Thoracic aorta (tissue), 2 donors: ENCODE results near the gene ORC3. TPM values are rescaled to one million over a fixed set of nuclear protein-coding genes. Genes with fewer than 3 reads are reported as not detected.
"Not testable (repeated sequence)": the region's sequence is repeated elsewhere in the genome, so short reads cannot be mapped to it uniquely, and the experiment has no call there.

Experiments used
- ATAC-seq: fragments of 150-250 bp; one replicate; pipeline ENCODE4 v1.8.0; 2017; ENCODE audit warnings: low read depth; ENCODE audit not compliant: insufficient number of reproducible peaks, low FRiP score
- DNase-seq: peaks from one replicate; pipeline ENCODE4 v3.0.0-alpha.2; 2020; ENCODE audit warnings: low spot score
- H3K27ac ChIP-seq, 2 donors: fragments of 200-600 bp; sonication (generic); 1 replicate in 1 of 2; 2 replicates in 1 of 2; pipeline ENCODE4 v1.5.1; 2016; ENCODE audit warnings: mild to moderate bottlenecking in 2 of 2, moderate library complexity in 2 of 2
- H3K27me3 ChIP-seq: fragments of 200-600 bp; sonication (generic); replicated peaks from 2 replicates; pipeline ENCODE4 v1.6.0; 2016; ENCODE audit warnings: mild to moderate bottlenecking; ENCODE audit not compliant: insufficient read depth
- H3K36me3 ChIP-seq: fragments of 200-600 bp; sonication (generic); one replicate; pipeline ENCODE4 v1.5.1; 2016
- H3K4me1 ChIP-seq, 2 donors: fragments of 200-600 bp; sonication (generic); 1 replicate in 1 of 2; 2 replicates in 1 of 2; pipeline versions ENCODE4 v1.5.1 to v1.6.0; 2016; ENCODE audit warnings: low read depth in 2 of 2, mild to moderate bottlenecking in 1 of 2; ENCODE audit not compliant: control insufficient read depth in 1 of 2
- H3K4me3 ChIP-seq: fragments of 200-600 bp; sonication (generic); 2 replicates; pipeline ENCODE4 v1.5.1; 2016; ENCODE audit warnings: mild to moderate bottlenecking
- H3K9me3 ChIP-seq: fragments of 200-600 bp; sonication (generic); 2 replicates; pipeline ENCODE4 v1.5.1; 2016
- CTCF ChIP-seq: fragments of 200-600 bp; sonication (generic); IDR thresholded peaks from one replicate; pipeline ENCODE4 v1.5.1; 2019; ENCODE audit warnings: antibody characterized with exemption
- total RNA-seq, 2 donors: library from RNA; depleted of rRNA; stranded (reverse); fragments of >200 nt; gene quantifications; one replicate each; pipeline versions ENCODE4 v1.1.0 to v1.2.3, GENCODE V29; 2016

ORC3 gene
- total RNA-seq, 2 donors from 2014 or later, result 7.3 to 13.8 TPM

GRCh38 chr6:87675004-87675681 is 85.2 kb downstream of the ORC3 start:
- ATAC-seq, result no peak
- peaks cover 0 to 7% of the 10 kb centered on the region in 2 donors for H3K4me1 ChIP-seq
- H3K36me3 ChIP-seq, result peaks cover 24% of the 10 kb centered on the region
- DNase-seq, result no peak
- no peak overlapping the region for H3K4me3 ChIP-seq
- H3K9me3 ChIP-seq, result no peaks in the 10 kb centered on the region
- no peak for TF ChIP-seq CTCF
- H3K27me3 ChIP-seq, result no peaks in the 10 kb centered on the region
- H3K27ac ChIP-seq, result no peak overlapping the region

- Histone ChIP-seq H3K36me3 (peaks cover 5% of the 10 kb centered on the region), H3K27me3 (no peaks in the 10 kb centered on the region), H3K4me3 (no peak overlapping the region), H3K4me1 (peaks cover 14 to 48% of the 10 kb centered on the region in 2 donors), H3K9me3 (no peaks in the 10 kb centered on the region), H3K27ac (no peak overlapping the region)
- DNase-seq, result no peak
- TF ChIP-seq CTCF, result no peak
- ATAC-seq, result no peak
These were observed 92.4 kb downstream of the ORC3 start for GRCh38 chr6:87682310-87682709.

DNA sequence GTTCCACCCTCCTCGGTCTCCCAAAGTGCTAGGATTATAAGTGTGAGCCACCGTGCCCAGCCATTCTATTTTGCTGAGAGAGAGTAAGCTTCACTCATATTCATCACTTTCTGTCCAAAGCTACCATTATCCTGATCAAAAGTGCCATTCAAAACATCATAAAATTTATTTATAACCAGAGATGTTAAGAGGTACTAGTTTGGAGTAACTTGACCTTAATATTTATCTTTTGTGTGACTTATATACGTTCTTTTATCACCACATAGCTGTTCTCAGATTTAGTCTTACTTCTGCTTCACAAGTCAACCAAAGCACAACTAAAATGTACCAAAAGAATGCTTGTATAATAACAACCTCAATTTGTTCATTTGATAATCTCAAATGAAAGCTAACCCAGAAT is 94.0 kb downstream of the ORC3 start:
- Histone ChIP-seq H3K27ac (no peak overlapping the region), H3K4me3 (no peak overlapping the region), H3K9me3 (no peaks in the 10 kb centered on the region), H3K27me3 (no peaks in the 10 kb centered on the region), H3K36me3 (no peaks in the 10 kb centered on the region), H3K4me1 (peaks cover 18 to 54% of the 10 kb centered on the region in 2 donors)
- no peak for TF ChIP-seq CTCF
- no peak for ATAC-seq
- DNase-seq, result no peak

DNA sequence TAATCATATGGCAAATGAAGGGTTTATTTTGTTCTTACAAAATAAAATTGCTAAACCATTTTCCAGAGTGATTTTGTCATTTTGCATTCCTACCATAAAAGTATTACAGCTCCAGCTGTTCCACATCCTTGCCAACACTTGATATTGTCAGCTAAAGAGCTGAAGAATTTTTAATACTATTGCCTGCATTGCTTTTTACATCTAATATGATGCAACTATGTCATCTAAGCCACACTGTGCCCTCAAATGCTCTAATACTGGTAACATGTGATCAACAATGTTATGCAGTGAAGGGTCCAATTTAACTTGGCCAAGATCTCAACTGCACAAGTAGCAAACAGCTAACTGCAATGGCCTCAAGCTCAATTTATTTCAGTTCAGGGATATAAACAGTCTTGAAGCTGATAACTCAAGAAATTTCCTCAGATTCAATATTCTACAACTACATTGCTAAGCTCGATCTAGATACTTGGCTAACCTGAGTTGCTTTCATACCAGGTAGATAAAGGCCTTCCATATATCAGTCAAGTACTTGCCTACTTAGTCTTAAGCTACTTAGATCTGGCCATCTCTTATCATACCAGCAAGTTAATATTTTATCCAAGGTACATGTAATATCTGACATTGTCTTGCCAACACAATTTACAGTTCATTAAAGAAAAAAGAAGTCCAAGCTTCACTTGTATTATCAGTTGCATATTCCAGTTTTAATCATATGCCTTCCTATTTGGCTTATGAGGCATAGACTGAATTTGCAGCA is 95.1 kb downstream of the ORC3 start:
- TF ChIP-seq CTCF, result no peak
- peaks cover 18 to 63% of the 10 kb centered on the region in 2 donors for H3K4me1 ChIP-seq
- no peaks in the 10 kb centered on the region for H3K27me3 ChIP-seq
- no peak for ATAC-seq
- no peak overlapping the region for H3K27ac ChIP-seq
- H3K36me3 ChIP-seq, result no peaks in the 10 kb centered on the region
- no peak for DNase-seq
- no peak overlapping the region for H3K4me3 ChIP-seq
- H3K9me3 ChIP-seq, result no peaks in the 10 kb centered on the region

GRCh38 chr6:87686636-87687205 is 96.8 kb downstream of the ORC3 start:
- not testable (repeated sequence) for H3K9me3 ChIP-seq, H3K27ac ChIP-seq, H3K36me3 ChIP-seq, ATAC-seq, DNase-seq, H3K4me3 ChIP-seq, H3K27me3 ChIP-seq
- H3K4me1 ChIP-seq, result peaks cover 16 to 64% of the 10 kb centered on the region in 2 donors
